ENCODE measurements around the gene UMAD1. TPM values are rescaled to one million over a fixed set of nuclear protein-coding genes. Genes with fewer than 3 reads are reported as not detected.

Gene UMAD1
- total and polyA plus RNA-seq, 12 donors = 7.4 to 77.4 (median 24.4) TPM

DNA sequence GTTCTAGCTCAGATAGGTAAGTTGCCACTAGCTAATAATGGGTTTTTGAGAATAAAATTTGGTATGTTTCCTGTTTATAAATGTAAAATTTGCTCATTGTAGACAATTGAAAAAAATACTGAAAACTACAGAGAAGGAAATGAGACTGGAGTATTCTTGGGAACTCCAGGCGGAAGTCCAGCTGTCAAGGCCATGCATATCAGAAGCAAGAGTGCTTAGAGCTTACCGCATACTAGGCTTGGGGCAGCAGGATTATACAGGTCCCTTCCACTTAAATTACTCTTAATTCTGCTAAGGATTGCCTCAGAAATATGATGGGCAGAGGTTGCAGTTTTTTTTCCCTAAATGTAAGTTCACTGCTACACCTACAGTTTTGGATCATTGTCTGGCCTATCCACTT is 26.6 kb downstream of the UMAD1 start:
- H3K4me1 ChIP-seq (replicated peaks in 1 of 2) = peaks cover 0 to 12% of the 10 kb centered on the region in 2 donors
- no peak overlapping the region for H3K27ac ChIP-seq
- 41 to 62% (median 52%) methylated on average over 2 of the region's 2 CpGs for WGBS, 4 donors
- H3K9me3 ChIP-seq (replicated peaks in 1 of 3) = no peaks in the 10 kb centered on the region
- intact Hi-C loops (cut with DNase I) = no loop called here
- H3K27me3 ChIP-seq = no peaks in the 10 kb centered on the region
- H3K4me3 ChIP-seq = no peak overlapping the region
- no peaks in the 10 kb centered on the region for H3K36me3 ChIP-seq (replicated peaks in 1 of 2)
- DNase-seq = peak in 2 of 7 donors; percentile 27 to 36
- no peak for TF ChIP-seq POLR2A (IDR thresholded peaks at IDR 0.05)
- no peak for TF ChIP-seq CTCF (IDR thresholded peaks at IDR 0.05)

- H3K27me3 ChIP-seq = no peaks in the 10 kb centered on the region
- H3K36me3 ChIP-seq (replicated peaks in 1 of 2) = no peaks in the 10 kb centered on the region
- intact Hi-C loops (cut with DNase I) = no loop called here
- no peak for TF ChIP-seq CTCF (IDR thresholded peaks at IDR 0.05)
- TF ChIP-seq POLR2A (IDR thresholded peaks at IDR 0.05) = no peak
- H3K9me3 ChIP-seq (replicated peaks in 1 of 3) = no peaks in the 10 kb centered on the region
- H3K4me1 ChIP-seq (replicated peaks in 1 of 2) = peaks cover 0 to 16% of the 10 kb centered on the region in 2 donors
- no peak overlapping the region for H3K27ac ChIP-seq
- DNase-seq = no peak
- 82 to 100% (median 97%) methylated on average over 1 of the region's 1 CpG for WGBS, 4 donors
- no peak overlapping the region for H3K4me3 ChIP-seq
Measured at GRCh38 chr7:7668706-7669105, 28.2 kb downstream of the UMAD1 start.

- H3K4me3 ChIP-seq = no peak overlapping the region
- no peaks in the 10 kb centered on the region for H3K9me3 ChIP-seq (replicated peaks in 1 of 3)
- no peak for TF ChIP-seq CTCF (IDR thresholded peaks at IDR 0.05)
- H3K36me3 ChIP-seq (replicated peaks in 1 of 2) = no peaks in the 10 kb centered on the region
- peaks cover 0 to 16% of the 10 kb centered on the region in 2 donors for H3K4me1 ChIP-seq (replicated peaks in 1 of 2)
- WGBS, 4 donors = 88 to 96% (median 94%) methylated on average over 3 of the region's 3 CpGs
- no peak for DNase-seq
- no peak overlapping the region for H3K27ac ChIP-seq
- intact Hi-C loops (cut with DNase I) = no loop called here
- no peaks in the 10 kb centered on the region for H3K27me3 ChIP-seq
Measured at GRCh38 chr7:7670490-7670889, 29.9 kb downstream of the UMAD1 start.

DNA sequence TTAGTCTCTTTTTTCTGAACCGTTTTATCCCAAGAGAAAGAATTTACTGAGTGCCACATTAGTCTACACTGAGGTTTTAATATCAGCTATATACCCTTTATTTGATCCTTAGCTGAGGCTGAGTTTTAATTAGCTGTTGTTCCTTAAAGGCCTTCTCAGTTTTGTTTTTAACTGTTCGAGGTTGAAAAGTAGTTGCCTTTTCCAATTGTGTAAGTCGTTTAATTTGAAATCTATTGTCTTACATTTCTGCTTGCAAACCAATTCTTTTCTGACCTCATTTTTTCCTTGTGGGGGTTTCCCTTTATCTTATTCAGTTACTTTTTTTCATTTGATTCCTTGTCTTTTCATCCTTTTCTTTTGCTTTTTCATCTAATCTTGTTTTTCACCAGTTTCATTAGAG is 30.8 kb downstream of the UMAD1 start:
- intact Hi-C loops (cut with DNase I) = no loop called here
- H3K9me3 ChIP-seq (replicated peaks in 1 of 3) = no peaks in the 10 kb centered on the region
- no peak for DNase-seq
- TF ChIP-seq POLR2A (IDR thresholded peaks at IDR 0.05) (no peak), CTCF (IDR thresholded peaks at IDR 0.05) (no peak)
- H3K27ac ChIP-seq = no peak overlapping the region
- WGBS, 4 donors = 51 to 78% (median 70%) methylated on average over 3 of the region's 3 CpGs
- H3K27me3 ChIP-seq = no peaks in the 10 kb centered on the region
- H3K4me1 ChIP-seq (replicated peaks in 1 of 2) = peaks cover 0 to 16% of the 10 kb centered on the region in 2 donors
- H3K36me3 ChIP-seq (replicated peaks in 1 of 2) = no peaks in the 10 kb centered on the region
- no peak overlapping the region for H3K4me3 ChIP-seq
